B cell (primary cell): ENCODE data around the gene TEF. TPM values are rescaled to one million over a fixed set of nuclear protein-coding genes. Genes with fewer than 3 reads are reported as not detected.

ENCODE experiments used
- ATAC-seq: fragments of 200-7000 bp; cut with Tn5 transposase; one replicate; pipeline ENCODE4 v1.10.0; 2021; ENCODE audit warnings: low read depth, mild to moderate bottlenecking, moderate number of reproducible peaks, moderate library complexity
- CTCF ChIA-PET: fragments of 350-600 bp; sonication (Branson Sonifier 250); formaldehyde crosslinking; loops from one replicate; lab custom pipeline; 2021; ENCODE audit warnings: antibody characterized with exemption, inconsistent platforms; lab: Charles Lee
- POLR2A ChIA-PET: fragments of 350-600 bp; sonication (Branson Sonifier 250); formaldehyde crosslinking; loops from one replicate; lab custom pipeline; 2021; ENCODE audit warnings: antibody characterized with exemption; lab: Charles Lee
- DNase-seq: peaks from one replicate; pipeline ENCODE4 v3.0.0; 2013
- H2AFZ ChIP-seq: 2 replicates; pipeline ENCODE4 v1.6.1; 2012; ENCODE audit warnings: mild to moderate bottlenecking, low read depth, low read length; ENCODE audit not compliant: insufficient read depth, poor library complexity, severe bottlenecking
- H3K27ac ChIP-seq, 2 donors: 1 replicate in 1 of 2; 2 replicates in 1 of 2; pipeline ENCODE4 v1.5.1; 2012 to 2013; ENCODE audit warnings: low read length in 2 of 2, mild to moderate bottlenecking in 2 of 2, moderate library complexity in 1 of 2
- H3K27me3 ChIP-seq, 4 experiments: fragments of 200-600 bp in 1 of 4; sonication (generic) in 1 of 4; replicated peaks in 1 of 4; 1 replicate in 2 of 4; 2 replicates in 2 of 4; pipeline versions ENCODE4 v1.6.1 to v1.7.0; 2013 to 2016; ENCODE audit warnings: low read length in 3 of 4, mild to moderate bottlenecking in 2 of 4, mixed read lengths in 1 of 4, moderate library complexity in 1 of 4; ENCODE audit not compliant: insufficient read depth in 4 of 4, control insufficient read depth in 3 of 4; ENCODE audit errors: control extremely low read depth in 1 of 4
- H3K36me3 ChIP-seq, 2 experiments: replicated peaks in 1 of 2; 1 replicate in 1 of 2; 2 replicates in 1 of 2; pipeline versions ENCODE4 v1.6.1 to v1.7.1; 2013; ENCODE audit warnings: low read length in 1 of 2; ENCODE audit not compliant: insufficient read depth in 2 of 2, control insufficient read depth in 1 of 2; ENCODE audit errors: control extremely low read depth in 1 of 2, extremely low read depth in 1 of 2
- H3K4me1 ChIP-seq, 2 donors: fragments of 200-600 bp in 1 of 2; sonication (generic) in 1 of 2; 1 replicate in 1 of 2; 2 replicates in 1 of 2; pipeline versions ENCODE4 v1.5.1 to v1.6.1; 2013 to 2017; ENCODE audit warnings: low read length in 2 of 2; ENCODE audit not compliant: control insufficient read depth in 2 of 2, insufficient read depth in 2 of 2
- H3K4me2 ChIP-seq: replicated peaks from 2 replicates; pipeline ENCODE3; 2012; ENCODE audit warnings: mild to moderate bottlenecking, low read depth, low read length; ENCODE audit not compliant: poor library complexity, severe bottlenecking
- H3K4me3 ChIP-seq, 5 experiments: fragments of 200-600 bp in 1 of 5; sonication (generic) in 1 of 5; 1 replicate in 3 of 5; 2 replicates in 2 of 5; pipeline versions ENCODE4 v1.5.1 to v1.7.0; 2011 to 2016; ENCODE audit warnings: low read length in 4 of 5, mild to moderate bottlenecking in 4 of 5, low read depth in 2 of 5, control low read depth in 1 of 5, moderate library complexity in 1 of 5; ENCODE audit not compliant: insufficient read depth in 1 of 5; ENCODE audit errors: control extremely low read depth in 1 of 5, extremely low read depth in 1 of 5
- H3K79me2 ChIP-seq: fragments of 200-600 bp; sonication (generic); one replicate; pipeline ENCODE4 v1.6.0; 2016; ENCODE audit warnings: low read length; ENCODE audit not compliant: control insufficient read depth, insufficient read depth
- H3K9ac ChIP-seq: fragments of 200-600 bp; sonication (generic); 2 replicates; pipeline ENCODE4 v1.6.1; 2017; ENCODE audit warnings: mild to moderate bottlenecking, low read length, moderate library complexity
- H3K9me3 ChIP-seq, 3 donors: one replicate each; pipeline versions ENCODE4 v1.6.1 to v1.7.1; 2013; ENCODE audit warnings: low read length in 2 of 3; ENCODE audit not compliant: control insufficient read depth in 2 of 3, insufficient read depth in 1 of 3; ENCODE audit errors: control extremely low read depth in 1 of 3
- H4K20me1 ChIP-seq: 2 replicates; pipeline ENCODE4 v1.6.0; 2012; ENCODE audit warnings: mild to moderate bottlenecking, low read length; ENCODE audit not compliant: insufficient read depth, control insufficient read depth, poor library complexity, severe bottlenecking
- H3K27ac Mint-ChIP-seq: one replicate; pipeline ENCODE4 v1.8.0; 2021; ENCODE audit warnings: mixed read lengths
- H3K27me3 Mint-ChIP-seq: one replicate; pipeline ENCODE4 v1.8.0; 2021; ENCODE audit warnings: mixed read lengths
- H3K4me1 Mint-ChIP-seq: one replicate; pipeline ENCODE4 v1.8.0; 2021; ENCODE audit warnings: mixed read lengths
- H3K4me3 Mint-ChIP-seq: one replicate; pipeline ENCODE4 v1.8.0; 2021; ENCODE audit warnings: mixed read lengths
- H3K9me3 Mint-ChIP-seq: one replicate; pipeline ENCODE4 v1.8.0; 2022; ENCODE audit warnings: mixed read lengths; ENCODE audit not compliant: insufficient read depth
- CTCF ChIP-seq: fragments of 200-600 bp; IDR thresholded peaks from one replicate; pipeline ENCODE4 v1.8.0; 2022; ENCODE audit warnings: antibody characterized with exemption, mild to moderate bottlenecking
- EZH2 ChIP-seq: IDR thresholded peaks from 2 replicates; pipeline ENCODE4 v1.6.1; 2012; ENCODE audit warnings: borderline replicate concordance, low read depth, mild to moderate bottlenecking, moderate library complexity, low read length; ENCODE audit not compliant: insufficient read depth, poor library complexity, severe bottlenecking
- WGBS: methylation state at CpG from one replicate; pipeline ENCODE4 v1.1.5; 2013; ENCODE audit warnings: missing lambda C conversion rate; ENCODE audit not compliant: insufficient coverage; 5-methylcytosine and 5-hydroxymethylcytosine counted together
- intact Hi-C: fragments of 100-400 bp; cut with micrococcal nuclease; formaldehyde crosslinking; loops from one replicate; pipeline ENCODE4 v1.10.0; 2022
- polyA plus RNA-seq: library from polyadenylated mRNA; depleted of rRNA; stranded (reverse); fragments of >200 nt; gene quantifications from 2 replicates; pipeline ENCODE4 v1.2.3, GENCODE V29; 2012
- total RNA-seq, 2 donors: library from RNA; stranded (reverse); fragments of 120-200 nt in 1 of 2; gene quantifications; 1 replicate in 1 of 2; 2 replicates in 1 of 2; pipeline versions ENCODE4 v1.2.3 to v1.2.4, GENCODE V29; 2013 to 2022

Gene TEF
- total and polyA plus RNA-seq, 2 donors (not counting 1 experiment from before 2014, with no cell fraction given): 5.0 to 5.5 TPM

- no peak overlapping the region for H3K9ac ChIP-seq
- ATAC-seq: no peak
Observed at GRCh38 chr22:41368543-41369423, 13.0 kb upstream of the TEF start.

More at GRCh38 chr22:41368543-41369423, 13.0 kb upstream of the TEF start:
- Mint-ChIP-seq H3K4me1 (no peaks in the 10 kb centered on the region), H3K4me3 (no peak overlapping the region), H3K27me3 (peaks cover 4% of the 10 kb centered on the region), H3K27ac (no peak overlapping the region), H3K9me3 (no peaks in the 10 kb centered on the region)
- Histone ChIP-seq H3K27me3 (peaks cover 0 to 11% (median 0%) of the 10 kb centered on the region in 4 experiments), H3K4me3 (no peak overlapping the region), H3K4me2 (no peak overlapping the region), H3K79me2 (no peaks in the 10 kb centered on the region), H3K4me1 (no peaks in the 10 kb centered on the region), H2AFZ (no peak overlapping the region), H3K9me3 (no peaks in the 10 kb centered on the region), H3K36me3 (no peaks in the 10 kb centered on the region), H3K27ac (no peak overlapping the region), H4K20me1 (no peaks in the 10 kb centered on the region)
- DNase-seq: no peak
- WGBS: 92% methylated on average over 16 of the region's 19 CpGs
- CTCF ChIA-PET: no interaction called here
- intact Hi-C loops: no loop called here
- TF ChIP-seq CTCF (no peak), EZH2 (no peak)
- POLR2A ChIA-PET: no interaction called here
